HepG2 (cell line): ENCODE measurements around the gene SHROOM2. TPM values are rescaled to one million over a fixed set of nuclear protein-coding genes. Genes with fewer than 3 reads are reported as not detected.

ENCODE experiments used
- HINFP ChIP-seq: sonication (generic); formaldehyde crosslinking; IDR thresholded peaks from 2 replicates; pipeline ENCODE4 v1.4.0; 2020; ENCODE audit warnings: low read depth, mild to moderate bottlenecking, missing genetic modification reagents
- PRMT3 ChIP-seq: sonication (generic); formaldehyde crosslinking; IDR thresholded peaks from 2 replicates; pipeline ENCODE4 v1.8.1; 2022; ENCODE audit warnings: low read depth, mild to moderate bottlenecking, moderate library complexity, missing genetic modification reagents, borderline replicate concordance
- SIX1 ChIP-seq: sonication (generic); formaldehyde crosslinking; IDR thresholded peaks from 2 replicates; pipeline ENCODE4 v1.4.0; 2020; ENCODE audit warnings: missing genetic modification reagents, borderline replicate concordance
- ZNF318 ChIP-seq: sonication (generic); formaldehyde crosslinking; IDR thresholded peaks from 2 replicates; pipeline ENCODE4 v1.4.0; 2020; ENCODE audit warnings: mild to moderate bottlenecking, missing genetic modification reagents
- polyA plus RNA-seq, 8 experiments: library from polyadenylated mRNA; depleted of rRNA in 3 of 8; stranded (reverse) in 7 of 8; unstranded in 1 of 8; fragments of >200 nt; fragmentation: Illumina TruSeq in 4 of 8; extraction: Trizol in 4 of 8; gene quantifications; 2 replicates each; pipeline versions ENCODE4 v1.2.1 to v1.2.3, GENCODE V29; 2011 to 2016; ENCODE audit warnings: low read depth in 4 of 8, missing spikeins in 1 of 8, mixed read lengths in 1 of 8; ENCODE audit not compliant: insufficient read depth in 1 of 8
- total RNA-seq, 5 experiments: library from RNA; depleted of rRNA; stranded (reverse); fragments of >200 nt; fragmentation: Illumina TruSeq; extraction: Trizol; gene quantifications; 2 replicates each; pipeline ENCODE4 v1.2.3, GENCODE V29; 2016; ENCODE audit warnings: low read depth in 1 of 5

Gene SHROOM2
- total and polyA plus RNA-seq, 2 of the 13 experiments (the other 11 are each of a cell fraction or from before 2014, with no cell fraction given), result 0.92 to 1.4 TPM

- TF ChIP-seq HINFP (CRISPR knock-in tag), result no peak
- TF ChIP-seq ZNF318 (CRISPR knock-in tag), result no peak
- no peak for TF ChIP-seq SIX1
- no peak for TF ChIP-seq PRMT3 (CRISPR knock-in tag)
These were observed 4.3 kb upstream of the SHROOM2 start (continued) for GRCh38 chrX:9781941-9782340.
